HK-2 (cell line): ENCODE results near the gene NUP85.
"Not testable (repeated sequence)": the region's sequence is repeated elsewhere in the genome, so short reads cannot be mapped to it uniquely, and the experiment has no call there.

Experiments used
- DNase-seq: peaks from one replicate; pipeline ENCODE4 v3.0.0-alpha.2; 2018; ENCODE audit not compliant: unreplicated experiment

Gene NUP85

GRCh38 chr17:75205037-75205792 lies at the start of gene NUP85:
TSS of gene NUP85 (plus strand) at chr17:75205679. CDS start at chr17:75205762, 83 bp downstream.
- DNase-seq, result peak; percentile 97

DNA sequence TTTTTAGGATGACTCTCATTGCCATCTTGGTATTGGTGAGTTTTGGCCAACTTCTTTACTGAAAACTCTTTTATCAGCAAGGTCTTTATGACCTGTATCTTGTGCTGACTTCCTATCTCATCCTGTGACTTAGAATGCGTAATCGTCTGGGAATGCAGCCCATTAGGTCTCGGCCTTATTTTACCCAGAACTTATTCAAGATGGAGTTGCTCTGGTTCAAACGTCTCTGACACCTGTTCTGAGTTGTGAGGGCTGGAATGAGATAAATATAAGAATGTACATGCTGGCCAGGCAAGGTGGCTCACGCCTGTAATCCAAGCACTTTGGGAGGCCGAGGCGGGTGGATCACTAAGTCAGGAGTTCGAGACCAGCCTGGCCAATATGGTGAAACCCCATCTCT lies 47.0 kb upstream of the NUP85 start:
- not testable (repeated sequence) for DNase-seq

- no peak for DNase-seq
Observed at GRCh38 chr17:75159196-75160031, 46.1 kb upstream of the NUP85 start.

DNA sequence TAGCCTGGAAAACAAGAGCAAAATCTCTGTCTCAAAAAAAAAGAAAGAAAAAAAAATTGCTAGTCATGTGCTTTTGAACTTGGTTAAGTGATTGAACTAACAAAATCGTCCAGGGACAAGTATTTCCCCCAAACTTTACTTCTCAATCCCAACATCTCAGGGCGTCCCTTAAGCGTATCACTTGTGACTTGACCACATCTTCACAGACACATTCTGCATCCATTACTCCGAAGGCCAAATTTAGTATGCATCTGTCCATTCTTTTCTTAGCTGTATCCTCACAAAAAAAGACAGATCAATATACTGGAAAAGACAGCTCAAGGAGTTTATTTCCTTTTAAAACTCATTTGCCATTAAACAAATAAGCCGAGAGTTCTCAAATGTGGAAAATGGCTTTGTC lies 45.3 kb upstream of the NUP85 start:
- DNase-seq, result no peak

GRCh38 chr17:75163074-75163473 lies 42.4 kb upstream of the NUP85 start:
- no peak for DNase-seq

GRCh38 chr17:75164606-75165005 lies 40.9 kb upstream of the NUP85 start:
- not testable (repeated sequence) for DNase-seq

DNA sequence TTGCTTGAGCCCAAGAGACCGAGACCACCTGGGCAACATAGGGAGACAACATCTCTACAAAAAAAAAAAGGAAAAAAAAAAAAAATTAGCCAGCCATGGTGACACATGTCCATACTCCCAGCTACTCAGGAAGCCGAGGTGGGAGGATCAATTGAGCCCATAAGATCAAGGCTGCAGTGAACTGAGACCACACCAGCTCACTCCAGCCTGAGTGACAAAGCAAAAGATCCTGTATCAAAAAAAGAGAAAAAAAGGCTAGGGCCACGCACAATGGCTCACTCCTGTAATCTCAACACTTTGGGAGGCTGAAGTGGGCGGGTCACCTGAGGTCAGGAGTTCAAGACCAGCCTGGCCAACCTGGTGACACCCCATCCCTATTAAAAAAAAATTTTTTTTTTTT lies 36.5 kb upstream of the NUP85 start:
- DNase-seq, result no peak

DNA sequence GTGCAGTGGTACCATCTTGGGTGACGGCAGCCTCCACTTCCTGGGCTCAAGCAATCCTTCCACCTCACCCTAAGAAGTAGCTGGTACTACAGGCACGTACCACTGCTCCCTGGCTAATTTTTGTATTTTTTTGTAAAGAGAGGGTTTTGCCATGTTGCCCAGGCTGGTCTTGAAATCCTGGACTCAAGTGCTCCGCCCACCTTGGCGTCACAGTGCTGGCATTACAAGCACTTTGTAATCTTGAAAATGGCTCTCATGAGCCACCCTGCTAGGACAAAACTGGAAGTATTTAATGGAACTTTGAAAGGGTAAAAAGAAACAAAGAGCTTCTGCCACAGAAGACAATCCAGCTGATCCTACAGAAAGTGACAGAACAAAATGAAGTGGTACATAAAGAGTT lies 32.0 kb upstream of the NUP85 start:
- no peak for DNase-seq

DNA sequence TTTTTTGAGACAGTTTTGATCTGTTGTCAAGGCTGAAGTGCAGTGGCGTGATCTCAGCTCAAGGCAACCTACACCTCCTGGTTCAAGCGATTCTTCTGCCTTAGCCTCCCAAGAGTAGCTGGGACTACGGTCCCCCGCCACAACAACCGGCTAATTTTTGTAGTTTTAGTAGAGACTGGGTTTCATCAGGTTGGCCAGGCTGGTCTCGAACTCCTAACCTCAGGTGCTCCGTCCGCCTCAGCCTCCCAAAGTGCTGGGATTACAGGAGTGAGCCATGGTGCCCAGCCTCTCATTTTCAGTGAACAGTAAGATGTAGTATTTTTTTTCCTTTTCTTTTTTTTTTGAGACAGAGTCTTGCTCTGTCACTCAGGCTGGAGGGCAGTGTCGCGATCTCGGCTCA lies 30.5 kb upstream of the NUP85 start:
- DNase-seq, result no peak

GRCh38 chr17:75176625-75177024 lies 28.9 kb upstream of the NUP85 start:
- DNase-seq, result no peak

DNA sequence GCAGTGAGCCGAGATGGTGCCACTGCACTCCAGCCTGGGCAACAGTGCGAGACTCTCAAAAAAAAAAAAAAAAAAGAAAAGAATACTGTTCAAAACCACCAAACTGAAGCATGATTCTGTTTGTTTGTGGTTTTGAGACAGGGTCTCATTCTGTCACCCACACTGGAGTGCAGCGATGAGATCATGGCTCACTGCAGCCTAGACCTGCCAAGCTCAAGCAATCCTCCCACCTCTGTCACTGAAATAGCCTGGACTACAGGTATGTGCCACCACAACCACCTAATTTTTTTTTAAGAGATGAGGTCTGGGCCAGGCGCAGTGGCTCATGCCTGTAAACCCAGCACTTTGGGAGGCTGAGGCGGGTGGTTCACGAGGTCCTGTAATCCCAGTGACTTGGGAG lies 27.0 kb upstream of the NUP85 start:
- DNase-seq, result no peak

DNA sequence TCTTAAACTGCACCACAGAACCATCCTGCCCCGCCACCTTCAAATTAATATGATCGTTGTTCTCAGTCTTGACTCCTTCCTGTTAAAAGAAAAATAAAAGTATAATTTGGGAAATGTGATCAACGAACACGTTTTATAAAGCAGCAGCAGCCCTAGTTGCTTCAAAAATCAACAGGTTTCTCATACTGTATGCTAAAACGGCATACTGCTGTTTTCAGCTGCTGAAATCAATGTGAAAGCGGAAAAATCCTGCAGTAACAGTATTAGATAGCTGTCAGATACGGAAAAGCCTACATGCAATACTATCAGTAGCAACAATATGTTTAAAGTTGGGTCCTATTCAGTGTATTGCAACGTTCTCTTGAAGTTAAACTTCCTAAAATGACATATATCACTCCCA lies 24.4 kb upstream of the NUP85 start:
- DNase-seq, result no peak

GRCh38 chr17:75181608-75182318 lies 23.7 kb upstream of the NUP85 start:
- no peak for DNase-seq

- DNase-seq, result no peak
Observed at GRCh38 chr17:75182319-75182568, 23.2 kb upstream of the NUP85 start.

- DNase-seq, result peak; percentile 96
Observed at GRCh38 chr17:75182569-75183436, 22.7 kb upstream of the NUP85 start, which contains the start of gene SUMO2. TSS of gene SUMO2 (minus strand) at chr17:75182959. CDS start at chr17:75182834, 125 bp downstream.

- DNase-seq, result no peak
Observed at GRCh38 chr17:75183999-75184884, 21.2 kb upstream of the NUP85 start.

DNA sequence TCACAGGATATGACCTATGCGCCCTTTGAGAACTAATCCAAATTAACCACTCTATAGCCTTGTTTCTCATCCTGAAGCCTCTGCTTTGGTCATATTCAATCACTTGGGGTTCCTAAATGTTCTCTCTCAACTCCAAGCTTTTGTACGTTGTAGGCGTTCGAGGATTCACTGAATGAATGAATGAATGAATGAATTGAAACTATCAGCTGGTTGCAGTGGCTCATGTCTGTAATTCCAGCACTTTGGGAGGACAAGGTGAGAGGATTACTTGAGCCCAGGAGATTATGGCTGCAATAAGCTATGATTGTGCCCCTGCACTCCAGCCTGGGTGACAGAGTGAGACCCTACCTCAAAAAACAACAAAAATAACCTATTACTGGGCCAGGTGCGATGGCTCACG lies 16.9 kb upstream of the NUP85 start:
- DNase-seq, result no peak

DNA sequence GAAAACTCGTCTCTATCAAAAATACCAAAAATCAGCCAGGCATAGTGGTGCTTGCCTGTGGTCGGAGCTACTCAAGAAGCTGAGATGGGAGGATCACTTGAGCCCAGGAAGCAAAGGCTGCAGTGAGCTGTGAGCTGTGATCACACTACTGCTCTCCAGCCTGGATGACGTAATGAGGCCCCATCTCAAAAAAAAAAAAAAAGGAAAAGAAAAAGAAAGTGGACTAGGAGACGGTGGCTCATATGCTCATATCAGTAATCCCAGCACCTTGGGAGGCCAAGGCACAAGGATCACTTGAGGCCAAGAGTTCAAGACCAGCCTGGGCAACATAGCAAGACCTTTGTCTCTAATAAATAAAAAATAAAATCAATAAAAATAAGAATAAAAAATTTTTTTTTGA lies 13.9 kb upstream of the NUP85 start:
- peak; percentile 65 for DNase-seq

GRCh38 chr17:75194879-75195278 lies 10.6 kb upstream of the NUP85 start:
- DNase-seq, result peak; percentile 70

GRCh38 chr17:75199886-75200618 lies 5.4 kb upstream of the NUP85 start:
- DNase-seq, result no peak
